Measurements from ENCODE around the gene IL22RA1.

IL22RA1 gene

DNA sequence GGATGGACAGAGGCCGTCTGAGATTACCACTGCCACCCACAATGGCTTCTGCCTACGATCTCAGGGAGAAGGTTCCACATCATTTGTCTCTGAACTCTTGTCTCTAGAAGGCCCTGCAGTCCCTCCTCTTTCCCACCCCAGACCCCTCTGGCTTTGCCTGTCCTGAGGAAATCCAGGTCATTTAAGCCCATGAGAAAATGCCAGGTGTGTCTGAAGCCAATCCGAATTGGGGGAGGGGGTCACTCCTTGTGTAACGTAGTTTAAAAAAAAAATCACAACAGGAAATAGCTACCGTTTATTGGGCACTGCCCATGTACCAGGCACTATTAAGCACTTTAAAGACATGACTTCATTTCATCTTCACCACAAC is 23.5 kb downstream of the IL22RA1 start:
- H3K27ac ChIP-seq = no peak overlapping the region

DNA sequence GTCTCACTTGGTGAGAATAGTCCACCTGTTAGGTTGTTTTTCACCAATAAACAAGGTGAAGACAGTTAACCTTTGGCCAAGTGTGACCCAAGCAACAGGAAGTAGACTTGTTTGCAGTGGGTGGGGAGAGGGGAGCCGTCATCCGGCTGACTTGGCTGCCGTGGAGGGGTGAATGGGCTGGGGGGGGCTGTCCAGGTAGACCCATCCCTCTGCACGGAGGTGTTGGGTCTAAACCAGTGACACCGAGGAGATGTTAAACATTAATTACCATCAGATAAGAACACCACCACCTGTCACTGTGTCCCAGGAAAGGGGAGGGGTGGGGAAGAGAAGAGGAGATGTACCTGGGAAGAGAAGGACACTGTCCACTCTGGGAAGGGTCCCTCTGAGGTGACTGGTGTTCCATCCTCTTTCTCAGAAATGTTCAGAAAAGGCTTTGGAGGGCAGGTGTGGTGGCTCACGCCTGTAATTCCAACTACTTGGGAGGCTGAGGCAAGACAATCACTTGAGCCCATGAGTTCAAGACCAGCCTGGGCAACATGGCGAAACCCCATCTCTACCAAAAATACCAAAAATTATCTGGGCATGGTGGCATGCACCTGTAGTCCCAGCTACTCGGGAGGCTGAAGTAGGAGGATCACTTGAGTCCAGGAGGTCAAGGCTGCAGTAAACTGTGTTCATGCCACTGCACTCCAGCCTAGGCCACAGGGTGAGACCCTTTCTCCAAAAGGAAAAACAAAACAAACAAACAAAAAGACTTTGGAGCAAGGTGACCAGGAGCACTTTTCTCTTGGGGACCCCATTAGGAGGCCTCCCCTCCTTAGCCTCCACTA is 24.3 kb downstream of the IL22RA1 start:
- H3K4me3 ChIP-seq = no peak overlapping the region
- no peaks in the 10 kb centered on the region for H3K9me3 ChIP-seq
- intact Hi-C loops (cut with DNase I; ENCODE audit: low total_unique reads) = no loop called here
- DNase-seq = no peak
- TF ChIP-seq, protein P1, sequence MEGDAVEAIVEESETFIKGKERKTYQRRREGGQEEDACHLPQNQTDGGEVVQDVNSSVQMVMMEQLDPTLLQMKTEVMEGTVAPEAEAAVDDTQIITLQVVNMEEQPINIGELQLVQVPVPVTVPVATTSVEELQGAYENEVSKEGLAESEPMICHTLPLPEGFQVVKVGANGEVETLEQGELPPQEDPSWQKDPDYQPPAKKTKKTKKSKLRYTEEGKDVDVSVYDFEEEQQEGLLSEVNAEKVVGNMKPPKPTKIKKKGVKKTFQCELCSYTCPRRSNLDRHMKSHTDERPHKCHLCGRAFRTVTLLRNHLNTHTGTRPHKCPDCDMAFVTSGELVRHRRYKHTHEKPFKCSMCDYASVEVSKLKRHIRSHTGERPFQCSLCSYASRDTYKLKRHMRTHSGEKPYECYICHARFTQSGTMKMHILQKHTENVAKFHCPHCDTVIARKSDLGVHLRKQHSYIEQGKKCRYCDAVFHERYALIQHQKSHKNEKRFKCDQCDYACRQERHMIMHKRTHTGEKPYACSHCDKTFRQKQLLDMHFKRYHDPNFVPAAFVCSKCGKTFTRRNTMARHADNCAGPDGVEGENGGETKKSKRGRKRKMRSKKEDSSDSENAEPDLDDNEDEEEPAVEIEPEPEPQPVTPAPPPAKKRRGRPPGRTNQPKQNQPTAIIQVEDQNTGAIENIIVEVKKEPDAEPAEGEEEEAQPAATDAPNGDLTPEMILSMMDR (IDR thresholded peaks at IDR 0.05) = no peak
- H3K27ac ChIP-seq = no peak overlapping the region
- peaks cover 0 to 19% of the 10 kb centered on the region in 2 donors for H3K27me3 ChIP-seq
- H3K36me3 ChIP-seq = no peaks in the 10 kb centered on the region
- H3K4me1 ChIP-seq = peaks cover 0 to 11% (median 3%) of the 10 kb centered on the region in 4 donors

More for the DNA sequence above, 23.5 kb downstream of the IL22RA1 start:
- TF ChIP-seq, protein P1 (IDR thresholded peaks at IDR 0.05) = no peak
- Histone ChIP-seq H3K36me3 (no peaks in the 10 kb centered on the region), H3K4me1 (peaks cover 0 to 11% (median 3%) of the 10 kb centered on the region in 4 donors), H3K4me3 (no peak overlapping the region), H3K27me3 (peaks cover 0 to 19% of the 10 kb centered on the region in 2 donors), H3K9me3 (no peaks in the 10 kb centered on the region)
- DNase-seq = no peak
- intact Hi-C loops (cut with DNase I; ENCODE audit: low total_unique reads) = no loop called here

DNA sequence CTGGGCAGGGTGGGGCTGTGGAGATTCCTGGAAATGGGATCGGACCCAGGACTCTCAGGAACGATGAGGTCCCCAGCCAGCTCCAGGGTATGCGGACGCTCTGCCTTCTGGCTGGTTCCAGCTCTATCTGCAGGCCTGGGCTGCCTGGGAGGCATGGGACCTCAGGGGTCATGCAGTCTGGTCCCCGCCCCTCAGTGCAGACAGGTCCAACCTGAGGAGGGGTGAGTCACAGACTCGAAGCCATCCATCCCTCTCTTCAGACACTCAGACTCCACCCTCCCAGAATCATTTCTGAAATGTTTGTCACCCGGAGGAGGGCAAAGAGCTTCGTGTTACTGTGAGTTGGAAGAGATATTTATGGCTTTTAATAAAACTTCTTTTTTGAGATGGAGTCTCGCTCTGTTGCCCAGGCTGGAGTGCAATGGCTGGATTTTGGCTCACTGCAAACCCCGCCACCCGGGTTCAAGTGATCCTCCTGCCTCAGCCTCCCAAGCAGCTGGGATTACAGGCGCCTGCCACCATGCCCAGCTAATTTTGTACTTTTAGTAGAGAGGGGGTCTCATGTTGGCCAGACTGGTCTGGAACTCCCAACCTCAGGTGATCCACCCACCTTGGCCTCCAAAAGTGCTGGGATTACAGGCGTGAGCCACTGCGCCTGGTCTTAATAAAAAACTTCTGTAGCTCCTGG is 25.1 kb downstream of the IL22RA1 start:
- Histone ChIP-seq H3K27ac (no peak overlapping the region), H3K4me3 (no peak overlapping the region), H3K36me3 (no peaks in the 10 kb centered on the region), H3K27me3 (peaks cover 0 to 19% of the 10 kb centered on the region in 2 donors), H3K9me3 (no peaks in the 10 kb centered on the region), H3K4me1 (peaks cover 0 to 12% (median 5%) of the 10 kb centered on the region in 4 donors)
- DNase-seq = no peak
- TF ChIP-seq, protein P1 (IDR thresholded peaks at IDR 0.05) = no peak
- intact Hi-C loops (cut with DNase I; ENCODE audit: low total_unique reads) = no loop called here

DNA sequence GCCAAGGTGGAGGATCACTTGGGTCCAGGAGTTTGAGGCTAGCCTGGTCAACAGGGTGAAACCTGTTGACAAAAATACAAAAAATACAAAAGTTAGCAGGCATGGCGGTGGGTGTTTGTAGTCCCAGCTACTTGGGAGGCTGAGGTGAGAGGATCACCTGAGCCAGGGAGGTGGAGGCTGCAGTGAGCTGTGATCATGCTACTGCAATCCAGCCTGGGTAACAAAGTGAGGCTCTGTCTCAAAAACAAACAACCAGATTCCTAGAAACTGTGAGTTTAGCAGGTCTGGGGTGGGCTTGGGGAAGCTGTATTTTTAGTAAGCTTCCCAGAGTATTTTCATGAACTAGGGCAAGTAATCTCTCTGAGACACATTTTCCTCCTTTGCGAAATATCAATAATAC is 25.8 kb downstream of the IL22RA1 start:
- DNase-seq = no peak
- TF ChIP-seq, protein P1 (IDR thresholded peaks at IDR 0.05) = no peak
- Histone ChIP-seq H3K4me1 (peaks cover 0 to 19% (median 12%) of the 10 kb centered on the region in 4 donors), H3K27ac (no peak overlapping the region), H3K27me3 (peaks cover 0 to 19% of the 10 kb centered on the region in 2 donors), H3K4me3 (no peak overlapping the region), H3K36me3 (no peaks in the 10 kb centered on the region), H3K9me3 (no peaks in the 10 kb centered on the region)
- intact Hi-C loops (cut with DNase I; ENCODE audit: low total_unique reads) = no loop called here

DNA sequence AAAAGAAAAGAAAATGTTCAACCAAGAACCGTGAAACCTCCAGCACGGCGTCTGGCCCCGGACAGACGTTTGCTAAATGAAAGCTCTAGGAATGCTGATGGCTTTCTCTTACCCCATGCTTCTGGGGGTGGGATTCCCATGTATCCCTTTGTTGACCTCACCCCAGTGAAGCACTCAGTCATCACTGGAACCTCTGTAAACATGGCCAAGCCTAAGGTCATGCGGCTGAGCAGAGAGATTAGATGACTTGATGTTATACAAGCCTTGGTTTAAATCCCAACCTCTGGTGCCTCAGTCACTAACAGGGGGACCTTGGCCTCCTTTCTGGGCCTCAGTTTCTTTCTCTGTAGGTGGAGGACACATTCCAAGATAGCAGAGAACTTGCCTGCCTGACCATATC is 28.2 kb downstream of the IL22RA1 start:
- H3K36me3 ChIP-seq = no peaks in the 10 kb centered on the region
- peaks cover 0 to 29% (median 25%) of the 10 kb centered on the region in 4 donors for H3K4me1 ChIP-seq
- H3K27me3 ChIP-seq = peaks cover 0 to 19% of the 10 kb centered on the region in 2 donors
- no peak overlapping the region for H3K27ac ChIP-seq
- no peaks in the 10 kb centered on the region for H3K9me3 ChIP-seq
- TF ChIP-seq, protein P1 (IDR thresholded peaks at IDR 0.05) = no peak
- no peak overlapping the region for H3K4me3 ChIP-seq
- intact Hi-C loops (cut with DNase I; ENCODE audit: low total_unique reads) = no loop called here
- DNase-seq = no peak

Data from tibial artery (tissue), 4 donors.